HG03135 (cell line): ENCODE data around the gene CNNM2.
"Not testable (repeated sequence)": the region's sequence is repeated elsewhere in the genome, so short reads cannot be mapped to it uniquely, and the experiment has no call there.

ENCODE experiments used
- ATAC-seq: cut with Tn5 transposase; IDR thresholded peaks from one replicate; pipeline ENCODE4 v1.9.1; 2021; ENCODE audit warnings: mild to moderate bottlenecking, moderate library complexity; ENCODE audit not compliant: unreplicated experiment

CNNM2 gene

DNA sequence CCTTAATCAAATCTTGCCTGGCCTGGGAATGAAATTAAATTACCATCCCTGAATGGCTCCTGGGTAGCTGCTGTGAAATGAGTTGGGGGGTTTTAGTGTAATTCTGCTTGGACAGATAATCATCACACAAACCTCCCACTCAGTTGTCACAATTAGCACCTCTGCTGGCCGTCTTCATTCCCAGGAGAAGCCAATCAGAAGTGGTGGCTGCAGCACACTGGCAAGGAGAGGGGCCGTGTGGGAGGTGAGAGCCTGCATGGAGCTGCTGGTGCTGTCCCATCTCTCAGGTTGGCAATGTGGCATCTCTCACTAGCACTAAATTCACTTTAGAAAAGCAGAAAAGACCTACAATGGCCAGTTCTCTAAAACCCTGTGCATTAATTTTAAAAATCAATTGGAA, 182.5 kb downstream of the CNNM2 start:
- no peak for ATAC-seq

DNA sequence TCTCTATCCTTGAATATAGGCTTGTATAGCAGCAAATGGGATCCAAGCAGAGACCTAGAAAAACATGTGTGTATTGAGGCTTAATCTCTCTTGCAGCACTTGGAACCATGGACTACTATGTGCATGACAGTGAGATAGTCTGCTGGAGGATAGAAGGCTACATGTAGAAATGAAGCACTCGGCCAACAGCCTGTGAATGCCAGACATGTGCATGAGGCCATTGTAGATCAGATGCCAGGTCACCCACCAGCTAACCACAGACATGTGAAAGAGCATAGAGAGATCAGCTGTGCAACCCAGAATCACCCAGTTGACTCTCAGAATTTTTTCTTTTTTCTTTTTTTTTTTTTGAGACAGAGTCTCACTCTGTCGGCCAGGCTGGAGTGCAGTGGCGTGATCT, 184.1 kb downstream of the CNNM2 start:
- ATAC-seq = no peak

DNA sequence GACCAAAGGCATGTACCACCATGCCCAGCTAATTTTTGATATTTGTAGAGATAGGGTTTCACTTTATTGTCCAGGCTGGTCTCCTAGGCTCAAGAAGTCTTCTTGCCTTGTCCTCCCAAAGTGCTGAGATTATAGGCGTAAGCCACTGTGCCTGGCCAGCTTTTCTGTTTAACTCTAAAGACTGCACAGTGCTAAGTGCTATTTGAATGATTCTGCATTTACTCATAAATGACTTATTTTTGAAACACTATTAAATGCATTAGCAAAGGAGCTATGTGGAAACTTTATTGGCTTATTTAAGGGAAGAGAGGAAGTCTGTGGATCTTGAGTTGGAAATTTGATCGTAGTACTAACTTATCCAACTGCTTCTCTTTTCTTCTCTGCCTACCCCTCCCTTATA, 185.9 kb downstream of the CNNM2 start:
- ATAC-seq = no peak

DNA sequence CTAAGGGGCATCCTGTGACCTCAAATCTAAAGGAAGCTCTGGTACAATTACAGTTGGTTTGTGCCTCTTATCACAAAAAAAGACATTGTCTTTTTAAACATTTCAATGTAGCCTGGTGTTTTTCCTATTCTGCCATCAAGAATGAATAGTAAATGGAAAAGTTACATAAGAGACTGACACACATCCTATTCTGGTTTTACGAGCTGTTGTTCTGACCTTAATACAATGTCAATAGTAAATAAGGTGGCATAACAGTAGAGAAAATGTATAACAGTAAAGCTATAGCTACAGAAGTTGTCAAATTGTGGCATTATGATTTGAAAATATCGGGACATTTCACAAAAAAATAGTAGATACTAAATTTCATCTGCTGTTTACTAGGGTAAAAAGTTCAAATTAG, 186.6 kb downstream of the CNNM2 start:
- no peak for ATAC-seq

DNA sequence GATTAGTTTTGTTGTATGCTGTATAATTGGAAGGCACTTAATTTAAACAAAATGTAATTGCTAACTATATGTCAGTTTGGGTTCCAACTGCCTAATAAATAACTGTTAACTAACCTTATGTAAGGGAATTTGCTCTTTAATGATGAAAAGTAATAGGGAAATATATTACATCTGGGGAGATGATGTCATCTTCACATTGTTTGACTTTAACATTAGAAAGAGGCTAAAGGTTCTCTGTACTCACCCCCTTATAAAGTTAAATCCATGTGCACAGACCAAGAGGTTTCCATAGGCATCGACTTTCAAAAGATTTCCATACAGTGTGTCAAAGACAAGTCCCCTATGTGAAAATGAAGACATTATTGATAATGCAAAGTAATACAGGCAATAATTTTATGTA, 187.4 kb downstream of the CNNM2 start:
- no peak for ATAC-seq

DNA sequence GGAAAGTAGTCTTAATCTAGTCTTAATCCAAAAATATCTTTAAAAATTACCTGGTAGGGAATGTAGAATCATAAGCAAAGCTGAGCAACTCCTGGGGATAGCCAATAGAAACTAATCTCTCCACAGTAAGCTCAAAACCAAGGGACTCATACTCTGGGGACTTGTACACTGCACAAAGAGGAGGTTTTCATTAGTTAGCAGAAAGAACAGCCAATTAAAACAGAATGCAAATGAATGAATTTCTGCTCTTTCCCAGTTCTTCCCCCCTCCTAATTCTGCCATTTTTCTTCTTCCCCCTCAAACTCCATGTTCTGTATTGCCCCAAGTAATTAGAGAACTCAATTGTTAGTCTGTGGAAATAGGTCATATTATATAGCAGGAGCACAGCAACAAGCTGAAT, 188.4 kb downstream of the CNNM2 start:
- no peak for ATAC-seq

DNA sequence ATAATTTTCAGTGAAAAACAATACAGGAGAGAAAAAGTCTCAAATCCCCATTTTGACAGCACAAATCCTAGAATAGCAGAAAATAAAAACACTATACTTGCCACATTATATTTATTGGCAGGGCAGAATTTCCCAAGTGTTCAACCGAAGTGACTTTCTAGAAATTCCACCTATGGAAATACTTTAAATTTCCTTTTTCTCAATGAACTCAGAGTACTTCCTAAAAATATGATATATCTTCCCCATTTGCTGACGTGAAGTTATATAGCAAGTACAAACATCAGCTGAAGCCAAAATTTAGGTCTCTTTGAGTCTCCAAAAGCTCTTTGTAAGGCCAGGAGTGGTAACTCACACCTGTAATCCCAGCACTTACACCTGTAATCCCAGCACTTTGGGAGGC, 191.7 kb downstream of the CNNM2 start:
- ATAC-seq = no peak

DNA sequence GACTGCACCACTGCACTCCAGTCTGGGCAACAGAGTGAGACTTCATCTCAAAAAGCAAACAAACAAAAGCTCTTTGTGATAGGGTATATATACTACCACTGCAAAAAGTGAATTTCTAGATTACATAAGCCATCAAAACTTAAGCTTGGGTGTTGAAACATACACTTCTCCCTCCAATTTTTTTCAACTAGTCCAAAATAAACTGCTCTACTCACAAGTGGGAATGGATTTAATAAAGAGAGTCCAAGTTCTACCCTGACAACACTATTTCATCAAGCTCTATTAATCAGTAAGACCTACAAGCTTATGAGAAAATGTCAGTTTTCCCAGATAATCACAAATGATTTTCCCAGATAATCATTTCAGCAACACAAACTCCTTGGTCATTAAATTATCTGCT, 192.3 kb downstream of the CNNM2 start:
- no peak for ATAC-seq

DNA sequence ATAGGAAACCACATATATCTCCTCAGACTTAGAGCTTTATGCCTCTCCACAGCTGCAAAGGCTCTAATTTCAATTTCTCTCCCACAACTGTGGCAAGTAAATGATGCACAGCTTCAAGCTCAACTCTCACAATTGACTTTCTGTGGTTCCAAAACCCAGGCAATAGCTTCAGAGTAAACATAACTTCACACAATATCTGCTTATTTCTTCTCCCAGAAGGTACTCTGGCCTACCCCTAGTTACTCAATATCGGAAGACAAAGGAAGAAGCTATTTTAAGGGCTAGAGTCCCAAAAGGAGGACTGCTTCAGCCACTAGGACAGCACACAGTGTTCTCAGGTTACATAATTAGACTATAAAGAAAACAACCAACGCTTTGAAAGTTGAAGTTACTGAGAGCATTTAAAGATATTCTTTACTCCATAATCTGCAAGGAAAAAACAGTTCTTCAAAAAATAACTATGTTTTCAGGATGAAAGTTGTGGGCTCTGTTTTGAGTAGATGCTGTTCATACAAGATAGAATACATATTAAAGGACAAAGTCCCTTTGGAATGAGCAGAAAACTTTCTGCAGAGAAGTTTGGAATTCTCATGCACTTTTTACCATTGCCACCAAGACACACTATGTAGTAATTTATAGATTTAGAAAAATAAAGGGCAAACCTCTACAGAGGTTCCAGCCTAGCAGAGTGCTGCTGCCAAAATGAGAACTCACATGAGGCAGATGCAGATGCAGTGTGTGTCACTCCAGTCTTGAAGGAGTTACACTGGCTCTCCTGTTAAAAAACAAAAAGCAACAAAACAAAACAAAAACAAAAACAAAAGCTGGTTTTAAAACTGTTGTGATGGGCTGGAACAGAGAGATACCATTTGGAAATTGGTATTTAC, 193.2 kb downstream of the CNNM2 start:
- peak; percentile 75 for ATAC-seq

DNA sequence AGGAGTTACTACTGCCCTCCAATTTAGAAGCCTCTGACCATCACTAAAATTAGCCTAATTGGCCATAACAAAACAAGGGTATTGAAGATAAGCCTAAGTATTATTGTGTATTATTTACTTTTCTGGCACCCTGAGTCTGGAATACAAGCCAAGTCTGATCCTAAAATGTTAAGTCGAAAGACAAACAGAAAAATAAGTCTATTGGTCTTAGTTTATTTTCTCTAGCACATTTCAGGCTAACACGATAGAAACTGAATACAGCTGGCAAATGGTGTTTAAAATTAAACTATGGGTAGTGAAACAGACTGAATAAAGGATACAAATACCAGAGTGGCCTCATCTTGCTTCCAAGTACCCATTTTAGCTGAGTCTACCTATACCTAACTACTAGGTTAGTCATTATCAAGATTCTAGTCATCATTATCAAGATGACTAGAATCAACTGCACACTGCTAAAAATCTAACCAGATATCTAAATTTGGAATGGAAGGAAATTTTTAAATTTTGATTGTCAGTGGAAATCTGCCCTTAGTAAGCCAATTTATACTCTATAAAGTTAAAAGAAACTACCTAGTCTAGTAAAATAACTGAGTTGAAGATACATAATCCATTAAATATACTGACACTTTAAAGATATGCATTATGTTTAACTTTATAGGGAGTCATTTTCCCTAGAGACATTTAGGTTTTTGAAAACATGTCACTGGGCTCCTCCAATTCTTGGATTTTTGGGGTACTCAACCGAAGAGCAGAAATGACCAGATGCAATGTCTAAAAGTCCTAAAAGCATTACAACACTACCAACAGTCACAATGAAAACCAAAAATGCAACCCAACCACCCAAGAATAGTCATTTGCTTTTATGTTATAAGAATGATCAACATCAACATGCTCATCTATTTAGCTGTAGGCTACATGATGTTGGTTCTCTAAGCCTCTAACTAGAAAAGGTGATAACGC, 194.1 kb downstream of the CNNM2 start:
- peak; percentile 56 for ATAC-seq

DNA sequence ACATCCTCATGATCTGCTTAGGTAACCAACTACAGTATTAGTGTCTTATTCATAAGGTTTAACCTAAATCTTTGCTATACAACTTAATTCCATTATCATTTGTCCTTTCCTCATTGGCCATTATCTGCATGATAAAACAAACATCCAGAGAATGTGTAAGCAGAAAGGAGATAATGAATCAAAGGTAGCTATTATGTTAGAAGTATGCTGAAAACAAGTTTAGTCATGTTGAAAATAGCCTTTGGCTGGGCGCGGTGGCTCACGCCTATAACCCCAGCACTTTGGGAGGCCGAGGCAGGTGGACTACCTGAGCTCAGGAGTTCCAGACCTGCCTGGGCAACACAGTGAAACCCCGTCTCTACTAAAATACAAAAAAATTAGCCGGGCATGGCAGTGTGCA, 196.8 kb downstream of the CNNM2 start:
- ATAC-seq = no peak

DNA sequence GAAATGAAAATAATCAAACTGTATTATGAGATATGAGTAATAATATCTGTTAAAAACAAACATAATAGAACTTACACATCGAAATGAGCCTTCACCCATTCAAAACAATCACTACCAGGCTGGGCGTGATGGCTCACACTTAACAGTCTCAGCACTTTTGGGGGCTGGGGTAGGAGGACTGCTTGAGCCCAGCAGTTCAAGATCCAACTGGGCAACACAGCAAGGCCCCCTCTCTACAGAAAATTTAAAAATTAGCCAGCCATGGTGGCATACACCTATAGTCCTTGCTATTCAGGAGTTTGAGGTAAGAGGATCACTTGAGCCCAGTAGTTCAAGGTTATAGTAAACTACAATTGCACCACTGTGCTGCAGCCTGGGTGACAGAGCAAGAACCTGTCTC, 199.2 kb downstream of the CNNM2 start:
- ATAC-seq = no peak

DNA sequence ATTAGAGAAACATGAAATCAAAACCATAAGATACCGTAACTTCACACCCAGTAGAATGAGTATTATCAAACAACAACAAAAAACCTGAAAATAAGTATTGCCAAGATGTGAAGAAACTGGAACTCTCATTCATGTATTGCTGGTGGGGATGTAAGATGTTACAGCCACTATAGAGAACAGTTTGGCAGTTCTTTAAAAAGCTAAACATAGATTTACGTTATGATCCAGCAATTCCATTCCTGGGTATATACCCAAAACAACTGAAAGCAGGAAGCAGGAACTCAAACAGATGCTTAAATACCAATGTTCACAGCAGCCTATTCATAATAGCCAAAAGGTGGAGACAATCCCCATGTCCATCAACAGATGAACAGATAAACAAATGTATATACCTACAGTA, 202.5 kb downstream of the CNNM2 start:
- ATAC-seq = no peak

DNA sequence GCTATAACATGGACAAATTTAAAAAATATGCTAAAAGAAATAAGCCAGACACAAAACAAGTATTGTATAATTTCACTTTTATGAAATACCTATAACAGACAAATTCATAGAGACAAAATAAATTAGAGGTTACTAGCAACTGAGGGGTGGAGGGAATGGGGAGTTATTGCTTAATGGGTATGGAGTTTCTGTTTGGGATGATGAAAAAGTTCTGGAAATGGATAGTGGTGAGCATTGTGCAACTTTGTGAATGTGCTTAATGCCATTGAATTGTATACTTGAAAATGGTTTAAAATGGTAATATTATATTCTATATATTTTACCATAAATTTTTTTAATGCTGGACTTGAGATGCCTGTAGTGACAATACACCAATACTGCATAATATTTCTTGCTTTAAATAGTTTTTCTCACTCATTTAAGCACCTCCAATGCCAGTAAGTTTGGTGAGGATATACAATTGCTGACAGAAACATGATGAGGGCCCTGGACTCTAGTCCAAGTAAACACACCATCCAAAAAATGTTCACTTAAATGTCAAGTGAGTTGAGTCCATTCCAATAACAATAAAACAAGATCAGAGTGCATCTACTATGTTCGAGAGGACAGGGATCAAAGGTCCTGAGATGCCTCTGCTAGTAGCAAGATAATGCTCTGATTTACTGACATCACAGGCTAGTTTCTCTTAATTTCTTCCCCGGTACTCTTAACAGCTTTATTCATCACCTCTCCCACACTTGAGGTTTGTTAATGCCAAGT, 203.1 kb downstream of the CNNM2 start:
- ATAC-seq = no peak

DNA sequence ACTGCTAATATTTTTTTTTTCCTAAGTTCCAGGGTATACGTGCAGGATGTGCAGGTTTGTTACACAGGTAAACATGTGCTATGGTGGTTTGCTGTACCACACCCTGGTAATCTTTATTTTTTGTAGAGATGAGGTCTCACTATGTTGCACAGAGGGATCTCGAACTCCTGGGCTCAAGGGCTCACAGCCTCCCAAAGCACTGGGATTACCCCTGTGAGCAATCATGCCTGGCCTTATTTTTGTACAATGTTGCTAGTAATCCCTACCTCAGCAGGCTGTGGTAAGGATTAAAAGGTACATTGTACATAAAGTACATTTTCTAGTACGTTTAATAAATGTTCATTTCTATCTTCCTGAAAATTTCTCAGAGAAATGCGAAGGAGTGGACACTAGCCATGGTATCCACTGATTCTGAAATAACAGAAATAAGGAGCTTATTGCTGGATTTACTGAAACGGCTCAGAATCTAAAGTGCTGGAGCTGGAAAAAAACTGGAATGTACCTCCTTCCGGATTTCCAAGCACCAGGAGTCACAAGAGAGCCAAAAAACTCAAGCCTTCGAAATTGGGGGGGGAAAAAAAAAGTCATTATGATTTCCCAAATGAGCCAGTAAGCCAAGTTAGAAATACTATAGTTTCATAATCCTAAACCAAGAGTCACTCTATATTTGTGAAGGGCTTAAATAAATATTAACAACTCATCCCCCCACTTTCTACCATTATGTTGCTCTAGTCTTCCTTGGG, 205.4 kb downstream of the CNNM2 start:
- no peak for ATAC-seq

DNA sequence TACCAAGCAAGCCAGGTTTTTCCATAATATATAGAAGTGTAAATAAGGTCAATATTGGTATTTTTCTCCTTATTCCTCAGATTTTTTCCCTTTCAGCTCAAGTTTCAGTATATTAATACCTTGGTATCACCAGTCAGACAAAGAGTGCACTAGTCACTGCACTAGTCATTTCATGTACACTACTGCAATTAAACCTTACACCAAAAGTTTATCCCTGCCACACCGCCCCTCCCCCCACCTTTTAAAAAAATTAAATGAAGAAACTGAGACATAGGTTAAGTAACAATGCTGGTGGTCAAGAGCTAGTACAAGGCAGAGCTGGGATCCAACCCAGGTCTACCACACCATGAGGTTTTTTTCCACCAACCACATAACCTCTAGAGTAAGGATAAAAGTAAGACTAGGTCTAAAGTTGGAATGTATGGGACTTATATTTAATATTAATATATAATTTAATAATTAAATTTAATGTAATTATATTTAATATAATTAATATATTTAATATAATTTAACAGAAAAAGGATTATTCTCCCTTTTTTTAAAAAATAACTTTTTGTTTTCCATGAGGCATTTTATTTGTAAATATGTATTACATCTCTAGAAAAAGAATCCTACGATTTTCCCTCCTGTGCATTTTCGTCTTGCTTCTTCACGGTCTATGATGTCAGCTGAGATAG, 206.5 kb downstream of the CNNM2 start:
- ATAC-seq = no peak

DNA sequence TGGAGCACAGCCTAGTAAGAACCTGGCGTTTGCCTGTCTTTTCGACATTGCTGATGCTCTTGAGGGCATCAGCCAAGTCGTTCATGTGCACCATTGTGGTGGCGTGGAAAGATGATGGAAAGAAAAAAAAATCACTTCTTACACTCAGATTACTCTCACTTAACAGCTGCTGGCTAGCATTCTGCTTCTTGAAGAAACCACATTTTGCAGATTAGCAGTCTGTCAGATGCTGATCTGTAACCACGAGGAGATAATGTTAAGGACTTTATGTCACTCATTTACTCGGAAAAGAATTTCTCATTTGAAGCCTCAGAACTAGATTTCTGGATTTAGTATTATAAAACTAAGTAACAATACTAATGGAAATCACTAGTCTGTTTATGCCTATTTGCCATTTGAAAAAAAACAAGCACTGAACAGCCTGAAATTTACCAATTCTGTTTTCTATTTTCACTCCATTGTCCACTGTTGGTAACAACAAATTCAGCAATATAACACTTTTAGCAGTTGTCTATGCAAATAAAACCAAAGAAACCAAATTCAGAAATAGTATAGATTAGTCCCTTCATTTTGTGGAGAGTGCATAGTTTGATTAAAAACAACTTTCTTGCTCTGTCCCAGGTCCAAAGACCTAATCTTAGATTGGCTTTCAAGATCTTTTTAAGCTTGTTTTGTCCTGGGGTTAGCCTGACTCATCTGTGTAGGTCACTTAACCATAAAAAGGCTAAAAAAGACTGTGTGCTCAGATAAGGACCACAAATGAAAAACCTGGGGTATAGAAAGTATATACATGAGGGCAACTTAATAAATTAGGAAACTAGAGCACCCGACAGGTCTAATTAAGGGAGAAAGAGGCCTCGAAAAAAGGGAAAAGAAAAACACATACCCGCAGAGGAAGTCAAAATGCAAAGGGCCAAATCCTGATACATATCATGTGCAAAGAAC, 207.5 kb downstream of the CNNM2 start:
- ATAC-seq = peak; percentile 75

DNA sequence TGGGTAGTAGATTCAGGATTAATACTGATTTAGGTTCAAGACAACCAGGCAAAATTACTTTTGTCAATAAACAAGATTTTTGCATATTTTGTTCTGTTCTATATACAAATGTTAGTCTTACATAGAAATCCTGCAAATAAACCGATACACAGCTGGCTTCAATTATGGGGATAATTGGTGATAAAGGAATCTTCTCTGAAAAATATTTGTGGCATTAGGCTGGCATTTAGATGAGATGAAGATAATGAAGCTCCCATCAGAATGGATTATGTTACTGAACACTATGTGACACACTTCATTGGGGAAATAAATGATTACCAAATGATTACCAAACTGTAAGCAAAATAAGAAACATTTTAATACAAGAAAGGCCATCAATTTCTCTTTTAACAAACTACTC, 209.1 kb downstream of the CNNM2 start:
- ATAC-seq = no peak

DNA sequence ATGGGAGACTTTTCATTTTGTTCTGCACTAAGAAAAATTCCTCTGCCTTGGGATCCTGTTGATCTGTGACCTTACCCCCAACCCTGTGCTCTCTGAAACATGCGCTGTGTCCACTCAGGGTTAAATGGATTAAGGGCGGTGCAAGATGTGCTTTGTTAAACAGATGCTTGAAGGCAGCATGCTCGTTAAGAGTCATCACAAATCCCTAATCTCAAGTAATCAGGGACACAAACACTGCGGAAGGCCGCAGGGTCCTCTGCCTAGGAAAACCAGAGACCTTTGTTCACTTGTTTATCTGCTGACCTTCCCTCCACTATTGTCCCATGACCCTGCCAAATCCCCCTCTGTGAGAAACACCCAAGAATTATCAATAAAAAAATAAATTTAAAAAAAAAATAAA, 212.1 kb downstream of the CNNM2 start:
- not testable (repeated sequence) for ATAC-seq
